Stomach (tissue), 9 donors: ENCODE measurements around the gene PIAS1. TPM values are rescaled to one million over a fixed set of nuclear protein-coding genes. Genes with fewer than 3 reads are reported as not detected.

Experiments
- DNase-seq, 2 donors: peaks; one replicate each; pipeline versions ENCODE4 v3.0.0 to v3.0.0-alpha.2; 2013 to 2019
- H3K27ac ChIP-seq, 5 donors: fragments of 200-600 bp in 4 of 5; sonication (generic) in 4 of 5; one replicate each; pipeline ENCODE4 v1.5.1; 2013 to 2019; ENCODE audit warnings: mild to moderate bottlenecking in 1 of 5, moderate library complexity in 1 of 5
- H3K27me3 ChIP-seq, 3 donors: fragments of 200-600 bp; sonication (generic); one replicate each; pipeline ENCODE4 v1.5.1; 2017 to 2019; ENCODE audit warnings: mixed run types in 1 of 3
- H3K36me3 ChIP-seq, 4 donors: fragments of 200-600 bp; sonication (generic); 1 replicate in 3 of 4; 2 replicates in 1 of 4; pipeline ENCODE4 v1.5.1; 2016 to 2019
- H3K4me1 ChIP-seq, 4 donors: fragments of 200-600 bp; sonication (generic); one replicate each; pipeline ENCODE4 v1.5.1; 2016 to 2019
- H3K4me3 ChIP-seq, 4 donors: fragments of 200-600 bp; sonication (generic) in 3 of 4; one replicate each; pipeline ENCODE4 v1.5.1; 2016 to 2019; ENCODE audit warnings: mild to moderate bottlenecking in 1 of 4
- H3K9me3 ChIP-seq, 4 donors: fragments of 200-600 bp; sonication (generic); one replicate each; pipeline ENCODE4 v1.5.1; 2016 to 2019
- EP300 ChIP-seq: sonication (generic); formaldehyde crosslinking; IDR thresholded peaks from one replicate; pipeline ENCODE4 v1.6.1; 2017; ENCODE audit warnings: antibody characterized with exemption
- POLR2A ChIP-seq, 4 donors: fragments of 450-650 bp; IDR thresholded peaks; one replicate each; pipeline ENCODE4 v1.6.1; 2016; ENCODE audit warnings: antibody characterized with exemption in 4 of 4, control low read depth in 2 of 4, mild to moderate bottlenecking in 1 of 4, moderate library complexity in 1 of 4
- POLR2AphosphoS5 ChIP-seq, 3 donors: sonication (generic); formaldehyde crosslinking; IDR thresholded peaks; one replicate each; pipeline ENCODE4 v1.6.1; 2016; ENCODE audit warnings: antibody characterized with exemption in 3 of 3
- WGBS, 5 donors: extraction: QIAGEN DNeasy Blood & Tissue Kit in 3 of 5; methylation state at CpG; one replicate each; pipeline versions ENCODE4 v1.1.5 to v1.1.7; 2013 to 2018; 5-methylcytosine and 5-hydroxymethylcytosine counted together
- intact Hi-C: fragments of 100-400 bp; cut with DNase I; formaldehyde crosslinking; loops from one replicate; pipeline ENCODE4 v1.15.1; 2023; ENCODE audit warnings: low total_unique reads
- polyA plus RNA-seq, 3 donors: library from polyadenylated mRNA; stranded (reverse); fragments of 200-250 nt; gene quantifications; one replicate each; pipeline ENCODE4 v1.2.3, GENCODE V29; 2013
- total RNA-seq, 5 donors: library from RNA; depleted of rRNA; stranded (reverse); fragments of >200 nt; gene quantifications; one replicate each; pipeline versions ENCODE4 v1.1.0 to v1.2.3, GENCODE V29; 2014 to 2016
- TF ChIP-seq, protein P1 (sequence below), 7 experiments: fragments of 450-650 bp in 4 of 7; fragments of 200-600 bp in 3 of 7; sonication (generic) in 3 of 7; IDR thresholded peaks; one replicate each; pipeline ENCODE4 v1.5.1; 2016 to 2019; ENCODE audit warnings: antibody characterized with exemption in 7 of 7, control low read depth in 2 of 7, mild to moderate bottlenecking in 1 of 7
- donor health status: healthy with polysubstance abuse.
- donor health status: Bipolar disorder and iron deficiency.
- donor health status: healthy.

PIAS1 gene
- total and polyA plus RNA-seq, 8 donors = 7.9 to 56.6 (median 38.8) TPM

DNA sequence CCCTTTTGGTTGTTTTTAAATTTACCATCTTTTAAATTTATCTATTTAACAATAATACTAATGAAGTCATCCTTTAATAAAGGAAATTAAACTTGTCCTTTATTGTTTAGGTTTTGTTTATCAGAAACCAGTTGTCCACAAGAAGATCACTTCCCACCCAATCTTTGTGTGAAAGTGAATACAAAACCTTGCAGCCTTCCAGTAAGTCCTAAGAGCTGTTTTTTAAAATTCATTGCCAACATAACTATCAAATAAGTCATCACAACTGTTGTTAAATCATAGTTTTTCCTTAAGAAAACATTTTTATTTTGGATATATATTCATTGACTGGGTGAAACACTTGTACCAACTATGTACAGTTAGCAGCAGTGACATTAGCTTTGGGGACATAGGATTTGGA lies 91.6 kb downstream of the PIAS1 start:
- intact Hi-C loops = no loop called here

DNA sequence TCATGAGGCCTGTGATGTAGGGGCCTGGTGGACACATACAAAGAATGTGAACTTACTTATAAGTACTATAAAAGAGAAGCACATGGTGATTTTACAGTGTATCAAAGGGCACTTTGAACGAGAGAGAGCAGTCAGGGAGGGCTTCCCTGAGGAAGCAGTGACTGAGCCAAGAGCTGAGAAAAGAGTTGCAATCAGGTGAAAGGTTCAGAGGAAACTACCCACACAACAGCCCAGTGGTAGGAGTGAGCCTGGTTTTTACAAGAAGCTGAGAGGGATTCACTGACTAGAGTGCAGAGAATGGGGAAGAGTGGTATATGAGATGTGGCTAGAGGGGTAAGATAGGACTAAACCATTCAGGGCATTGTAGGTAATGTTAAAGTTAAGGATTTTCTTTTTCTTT lies 93.9 kb downstream of the PIAS1 start:
- WGBS, 5 donors = 75 to 92% (median 82%) methylated on average over 1 of the region's 1 CpG
- TF ChIP-seq EP300 (no peak), POLR2AphosphoS5 (IDR thresholded peaks at IDR 0.05) (no peak), POLR2A (IDR thresholded peaks at IDR 0.05) (no peak)
- TF ChIP-seq, protein P1, sequence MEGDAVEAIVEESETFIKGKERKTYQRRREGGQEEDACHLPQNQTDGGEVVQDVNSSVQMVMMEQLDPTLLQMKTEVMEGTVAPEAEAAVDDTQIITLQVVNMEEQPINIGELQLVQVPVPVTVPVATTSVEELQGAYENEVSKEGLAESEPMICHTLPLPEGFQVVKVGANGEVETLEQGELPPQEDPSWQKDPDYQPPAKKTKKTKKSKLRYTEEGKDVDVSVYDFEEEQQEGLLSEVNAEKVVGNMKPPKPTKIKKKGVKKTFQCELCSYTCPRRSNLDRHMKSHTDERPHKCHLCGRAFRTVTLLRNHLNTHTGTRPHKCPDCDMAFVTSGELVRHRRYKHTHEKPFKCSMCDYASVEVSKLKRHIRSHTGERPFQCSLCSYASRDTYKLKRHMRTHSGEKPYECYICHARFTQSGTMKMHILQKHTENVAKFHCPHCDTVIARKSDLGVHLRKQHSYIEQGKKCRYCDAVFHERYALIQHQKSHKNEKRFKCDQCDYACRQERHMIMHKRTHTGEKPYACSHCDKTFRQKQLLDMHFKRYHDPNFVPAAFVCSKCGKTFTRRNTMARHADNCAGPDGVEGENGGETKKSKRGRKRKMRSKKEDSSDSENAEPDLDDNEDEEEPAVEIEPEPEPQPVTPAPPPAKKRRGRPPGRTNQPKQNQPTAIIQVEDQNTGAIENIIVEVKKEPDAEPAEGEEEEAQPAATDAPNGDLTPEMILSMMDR (IDR thresholded peaks at IDR 0.05) = no peak
- no peak overlapping the region for H3K27ac ChIP-seq
- intact Hi-C loops = no loop called here
- no peak overlapping the region for H3K4me3 ChIP-seq
- no peak for DNase-seq
- H3K4me1 ChIP-seq = peaks cover 0 to 26% (median 6%) of the 10 kb centered on the region in 4 donors
- peaks cover 0 to 47% (median 29%) of the 10 kb centered on the region in 4 donors for H3K36me3 ChIP-seq
- no peaks in the 10 kb centered on the region for H3K9me3 ChIP-seq
- no peaks in the 10 kb centered on the region for H3K27me3 ChIP-seq

More for the DNA sequence above, 91.6 kb downstream of the PIAS1 start:
- Histone ChIP-seq H3K27ac (no peak overlapping the region), H3K27me3 (no peaks in the 10 kb centered on the region), H3K4me1 (peaks cover 0 to 29% (median 14%) of the 10 kb centered on the region in 4 donors), H3K9me3 (no peaks in the 10 kb centered on the region), H3K36me3 (peaks cover 0 to 45% (median 31%) of the 10 kb centered on the region in 4 donors), H3K4me3 (no peak overlapping the region)
- TF ChIP-seq POLR2A (IDR thresholded peaks at IDR 0.05) (no peak), POLR2AphosphoS5 (IDR thresholded peaks at IDR 0.05) (no peak), EP300 (no peak)
- TF ChIP-seq, protein P1 (IDR thresholded peaks at IDR 0.05) = no peak
- no peak for DNase-seq

DNA sequence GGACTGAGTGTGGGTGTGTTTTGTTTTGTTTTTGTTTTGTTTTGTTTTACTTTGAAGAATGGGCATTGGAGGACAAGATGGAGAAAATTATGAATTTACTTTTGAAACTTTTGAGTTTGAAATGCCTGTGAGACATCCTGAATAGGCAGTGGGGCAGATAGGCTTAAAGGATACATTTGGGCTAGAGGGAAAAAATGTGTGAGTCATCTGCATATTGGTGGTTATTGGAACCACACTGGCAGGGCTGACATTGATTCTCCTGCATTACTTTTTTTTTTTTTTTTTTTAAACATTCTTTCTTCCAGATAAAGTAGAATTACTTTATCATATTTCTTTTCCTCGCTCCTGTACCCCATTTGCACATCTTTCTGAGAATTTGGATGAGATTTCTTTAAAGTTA lies 94.9 kb downstream of the PIAS1 start:
- H3K9me3 ChIP-seq = no peaks in the 10 kb centered on the region
- no peak for DNase-seq
- WGBS, 5 donors = 92 to 98% (median 97%) methylated on average over 1 of the region's 1 CpG
- no peak overlapping the region for H3K27ac ChIP-seq
- intact Hi-C loops = no loop called here
- H3K4me1 ChIP-seq = peaks cover 0 to 27% (median 6%) of the 10 kb centered on the region in 4 donors
- no peak for TF ChIP-seq POLR2A (IDR thresholded peaks at IDR 0.05)
- TF ChIP-seq POLR2AphosphoS5 (IDR thresholded peaks at IDR 0.05) = no peak
- TF ChIP-seq EP300 = no peak
- TF ChIP-seq, protein P1 (IDR thresholded peaks at IDR 0.05) = no peak
- no peaks in the 10 kb centered on the region for H3K27me3 ChIP-seq
- H3K4me3 ChIP-seq = no peak overlapping the region
- peaks cover 3 to 48% (median 35%) of the 10 kb centered on the region in 4 donors for H3K36me3 ChIP-seq

DNA sequence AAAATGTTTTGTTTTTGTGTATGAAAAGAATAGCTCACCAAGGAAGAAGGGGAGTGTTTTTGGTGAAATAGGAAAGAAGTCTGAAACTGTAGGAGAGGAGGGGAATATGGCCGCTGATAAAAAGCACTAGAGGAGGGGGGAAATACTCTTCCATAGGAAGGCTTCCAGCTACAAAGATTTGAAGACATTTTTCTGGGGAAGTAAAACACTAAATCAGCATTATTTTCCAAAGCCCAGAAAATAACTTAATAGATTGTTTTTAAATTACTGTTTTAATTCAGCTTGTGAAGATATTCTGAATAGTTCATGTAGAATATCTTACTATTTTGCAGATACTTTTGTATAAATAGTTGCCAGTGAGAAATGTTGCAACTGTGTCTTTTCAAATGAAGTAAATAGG lies 96.1 kb downstream of the PIAS1 start:
- H3K27ac ChIP-seq = no peak overlapping the region
- no peaks in the 10 kb centered on the region for H3K27me3 ChIP-seq
- no peaks in the 10 kb centered on the region for H3K9me3 ChIP-seq
- peaks cover 0 to 35% (median 12%) of the 10 kb centered on the region in 4 donors for H3K4me1 ChIP-seq
- H3K4me3 ChIP-seq = no peak overlapping the region
- DNase-seq = no peak
- intact Hi-C loops = no loop called here
- WGBS, 5 donors = 70 to 93% (median 77%) methylated on average over 1 of the region's 1 CpG
- no peak for TF ChIP-seq EP300
- TF ChIP-seq, protein P1 (IDR thresholded peaks at IDR 0.05) = no peak
- no peak for TF ChIP-seq POLR2AphosphoS5 (IDR thresholded peaks at IDR 0.05)
- TF ChIP-seq POLR2A (IDR thresholded peaks at IDR 0.05) = no peak
- H3K36me3 ChIP-seq = peaks cover 3 to 54% (median 38%) of the 10 kb centered on the region in 4 donors
